GOT3 (cell line): ENCODE measurements around the gene FOXL1.

ENCODE experiments used
- DNase-seq: peaks from one replicate; lab custom pipeline; 2025; ENCODE audit warnings: mixed read lengths; lab: John Stamatoyannopoulos, UW

FOXL1 gene

DNA sequence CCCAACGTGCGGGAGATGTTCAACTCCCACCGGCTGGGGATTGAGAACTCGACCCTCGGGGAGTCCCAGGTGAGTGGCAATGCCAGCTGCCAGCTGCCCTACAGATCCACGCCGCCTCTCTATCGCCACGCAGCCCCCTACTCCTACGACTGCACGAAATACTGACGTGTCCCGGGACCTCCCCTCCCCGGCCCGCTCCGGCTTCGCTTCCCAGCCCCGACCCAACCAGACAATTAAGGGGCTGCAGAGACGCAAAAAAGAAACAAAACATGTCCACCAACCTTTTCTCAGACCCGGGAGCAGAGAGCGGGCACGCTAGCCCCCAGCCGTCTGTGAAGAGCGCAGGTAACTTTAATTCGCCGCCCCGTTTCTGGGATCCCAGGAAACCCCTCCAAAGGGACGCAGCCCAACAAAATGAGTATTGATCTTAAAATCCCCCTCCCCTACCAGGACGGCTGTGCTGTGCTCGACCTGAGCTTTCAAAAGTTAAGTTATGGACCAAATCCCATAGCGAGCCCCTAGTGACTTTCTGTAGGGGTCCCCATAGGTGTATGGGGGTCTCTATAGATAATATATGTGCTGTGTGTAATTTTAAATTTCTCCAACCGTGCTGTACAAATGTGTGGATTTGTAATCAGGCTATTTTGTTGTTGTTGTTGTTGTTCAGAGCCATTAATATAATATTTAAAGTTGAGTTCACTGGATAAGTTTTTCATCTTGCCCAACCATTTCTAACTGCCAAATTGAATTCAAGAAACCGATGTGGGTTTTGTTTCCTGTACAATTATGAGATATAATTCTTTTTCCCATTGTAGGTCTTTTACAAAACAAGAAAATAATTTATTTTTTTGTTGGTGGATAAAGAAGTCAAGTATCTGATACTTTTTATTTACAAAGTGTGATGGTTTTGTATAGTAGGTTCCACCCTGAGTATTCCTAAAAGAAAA lies 9.4 kb upstream of the FOXL1 start:
- DNase-seq = no peak

DNA sequence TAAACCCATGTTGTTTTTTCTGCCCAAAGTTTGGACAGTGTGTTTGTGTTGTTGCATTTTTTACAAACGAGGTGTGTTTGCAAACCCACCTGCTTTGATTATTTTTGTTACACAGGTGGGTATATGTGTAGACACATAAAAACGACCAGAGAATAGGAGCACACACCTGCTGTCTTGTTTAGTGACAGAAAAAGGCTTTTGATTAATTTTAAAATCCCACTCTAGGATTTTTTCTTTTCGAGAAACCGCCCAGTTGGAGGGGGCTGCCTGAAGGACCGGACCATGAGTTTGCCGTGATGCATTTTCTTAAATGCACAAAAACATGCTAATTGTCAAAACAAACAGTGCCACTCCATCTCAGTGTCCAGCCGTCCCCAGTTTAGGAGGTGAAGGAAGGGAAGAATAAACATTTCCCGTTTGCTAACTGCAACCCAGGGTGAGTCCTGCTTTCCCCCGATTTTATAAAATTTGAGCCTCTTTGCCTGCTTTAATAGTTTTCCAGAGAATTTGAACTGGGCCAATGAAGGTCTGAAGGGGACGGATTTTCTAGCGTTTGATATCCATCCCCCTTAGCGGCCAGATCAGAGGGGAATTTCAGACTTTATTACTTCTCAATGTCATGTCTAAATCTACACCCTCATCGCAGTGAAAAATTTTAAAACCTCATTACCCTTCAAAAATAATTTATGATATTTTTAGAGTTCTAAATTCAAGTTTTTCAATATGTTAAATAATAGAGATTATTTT lies 8.5 kb upstream of the FOXL1 start:
- DNase-seq = no peak

DNA sequence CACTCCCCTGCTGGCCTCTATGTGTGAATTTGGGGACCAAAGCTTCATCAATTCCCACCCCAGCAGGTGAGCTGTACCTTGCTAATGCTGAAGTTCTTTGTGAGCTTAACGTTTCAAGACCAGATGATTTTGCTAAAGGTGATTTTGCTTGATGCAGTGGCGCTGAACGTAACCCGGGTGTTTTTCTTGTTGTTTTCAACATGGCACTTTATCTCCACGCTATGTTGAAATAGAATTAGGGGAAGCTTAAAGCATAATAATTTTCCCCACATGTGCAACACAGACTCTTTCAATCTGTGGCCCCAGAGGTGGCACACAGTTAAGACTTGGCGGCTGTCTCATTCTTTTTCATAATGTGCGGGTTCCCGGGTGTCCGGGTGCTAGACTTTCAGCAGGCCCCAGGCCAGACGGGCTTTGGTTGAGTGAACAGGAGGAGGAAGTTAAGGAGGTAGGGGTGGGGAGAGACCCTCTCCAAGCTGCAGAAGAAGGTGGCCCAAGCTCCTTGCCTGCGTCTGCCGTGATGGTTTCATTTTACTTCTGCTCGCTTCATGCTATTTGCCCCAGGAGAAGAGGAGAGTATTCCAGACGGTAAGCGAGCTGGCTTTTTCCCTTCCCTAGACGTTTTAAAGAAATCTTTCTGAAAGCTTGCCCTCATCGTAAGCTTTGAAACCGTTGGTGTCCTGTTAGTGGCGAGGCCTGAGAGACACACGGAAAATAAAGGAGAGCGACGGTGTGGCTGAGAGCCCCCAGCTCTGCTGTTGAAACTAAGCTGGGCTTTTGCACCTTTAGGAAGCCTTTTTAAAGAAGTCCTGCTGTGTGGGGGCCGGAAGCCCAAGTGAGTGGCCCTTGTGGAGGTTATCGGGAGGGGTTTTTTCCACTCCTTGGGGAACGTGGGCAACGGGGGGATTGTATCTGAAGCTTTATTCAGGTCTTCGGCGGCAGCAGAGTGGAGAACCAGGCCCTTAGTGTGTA lies 7.5 kb upstream of the FOXL1 start:
- no peak for DNase-seq

GRCh38 chr16:86571530-86571915 lies 6.8 kb upstream of the FOXL1 start:
- no peak for DNase-seq

DNA sequence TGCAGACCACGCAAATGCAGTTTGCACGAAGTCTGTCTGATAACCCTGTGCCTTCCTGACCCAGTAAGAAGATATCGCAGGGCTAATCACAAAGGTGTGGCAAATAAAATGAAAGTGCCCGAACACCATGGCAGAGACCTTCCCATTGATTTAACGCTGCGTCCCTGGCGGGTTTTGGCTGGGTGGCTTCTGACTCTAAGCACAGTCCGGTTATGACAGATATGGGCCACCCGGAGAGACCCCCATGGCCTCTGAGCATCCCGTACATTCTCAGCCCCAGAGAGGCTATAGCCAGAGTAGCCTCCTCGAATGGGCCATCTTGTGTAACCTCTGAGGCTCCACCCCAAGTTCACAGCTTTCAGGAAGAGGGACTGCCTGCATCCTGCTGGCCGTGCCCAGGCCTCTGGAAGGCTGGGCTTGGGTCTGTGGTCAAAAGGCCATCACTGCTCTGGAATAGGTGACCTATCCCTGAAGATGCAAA lies 6.3 kb upstream of the FOXL1 start:
- no peak for DNase-seq

- no peak for DNase-seq
These were observed 5.7 kb upstream of the FOXL1 start for GRCh38 chr16:86572606-86573005.

GRCh38 chr16:86573215-86573614 lies 5.1 kb upstream of the FOXL1 start:
- DNase-seq = no peak

GRCh38 chr16:86573646-86574508 lies 4.5 kb upstream of the FOXL1 start:
- DNase-seq = no peak

DNA sequence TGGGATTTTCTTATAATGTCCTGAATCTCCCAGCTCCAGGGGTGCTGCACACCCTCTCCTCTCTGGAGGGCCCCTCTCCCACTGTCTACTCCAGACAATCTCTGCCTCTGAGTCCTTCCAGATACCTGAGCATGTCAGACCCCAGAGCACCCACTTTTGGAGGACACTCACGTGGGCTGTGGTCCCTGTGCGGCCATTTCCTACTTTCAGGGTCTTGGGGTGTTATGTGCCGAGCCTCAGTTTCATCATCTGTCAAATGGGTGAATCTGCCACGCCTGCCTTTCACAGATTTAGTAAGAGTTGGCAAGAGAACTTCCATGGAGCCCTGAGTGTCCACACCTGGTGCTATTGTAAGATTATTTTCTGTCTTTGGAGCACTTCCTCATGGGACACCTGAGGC lies 3.7 kb upstream of the FOXL1 start:
- DNase-seq = no peak

DNA sequence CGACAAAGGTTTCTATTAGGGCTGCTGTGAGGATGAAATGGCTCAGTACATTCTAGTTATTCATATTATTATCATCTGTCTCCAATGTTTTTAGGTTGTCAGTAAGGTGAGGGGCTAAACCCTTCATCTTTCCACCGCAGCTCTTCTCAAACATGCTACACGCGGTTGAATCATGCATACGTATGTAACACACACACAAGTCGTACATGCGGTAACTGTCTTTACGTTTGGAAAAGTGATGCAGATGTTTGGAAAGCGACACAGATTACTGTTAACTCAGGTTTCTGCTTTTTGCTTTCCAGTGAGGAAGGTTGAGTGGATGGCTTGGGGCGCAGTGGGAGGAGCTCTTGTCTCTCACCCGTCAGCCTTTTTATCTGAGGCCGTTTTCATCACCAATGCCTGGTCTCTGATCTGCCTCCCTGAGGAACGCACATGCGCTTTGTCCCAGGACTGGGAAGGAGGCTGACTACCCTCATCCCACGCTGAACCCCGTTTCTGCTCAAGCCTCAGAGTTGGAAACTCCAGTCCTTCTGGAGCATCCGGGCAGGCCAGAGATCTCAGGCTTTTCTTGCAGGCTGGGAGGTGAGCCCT lies 3.2 kb upstream of the FOXL1 start:
- DNase-seq = no peak

GRCh38 chr16:86575754-86576557 lies 2.4 kb upstream of the FOXL1 start:
- peak; percentile 56 for DNase-seq

GRCh38 chr16:86576591-86577313 lies 1.6 kb upstream of the FOXL1 start:
- no peak for DNase-seq

DNA sequence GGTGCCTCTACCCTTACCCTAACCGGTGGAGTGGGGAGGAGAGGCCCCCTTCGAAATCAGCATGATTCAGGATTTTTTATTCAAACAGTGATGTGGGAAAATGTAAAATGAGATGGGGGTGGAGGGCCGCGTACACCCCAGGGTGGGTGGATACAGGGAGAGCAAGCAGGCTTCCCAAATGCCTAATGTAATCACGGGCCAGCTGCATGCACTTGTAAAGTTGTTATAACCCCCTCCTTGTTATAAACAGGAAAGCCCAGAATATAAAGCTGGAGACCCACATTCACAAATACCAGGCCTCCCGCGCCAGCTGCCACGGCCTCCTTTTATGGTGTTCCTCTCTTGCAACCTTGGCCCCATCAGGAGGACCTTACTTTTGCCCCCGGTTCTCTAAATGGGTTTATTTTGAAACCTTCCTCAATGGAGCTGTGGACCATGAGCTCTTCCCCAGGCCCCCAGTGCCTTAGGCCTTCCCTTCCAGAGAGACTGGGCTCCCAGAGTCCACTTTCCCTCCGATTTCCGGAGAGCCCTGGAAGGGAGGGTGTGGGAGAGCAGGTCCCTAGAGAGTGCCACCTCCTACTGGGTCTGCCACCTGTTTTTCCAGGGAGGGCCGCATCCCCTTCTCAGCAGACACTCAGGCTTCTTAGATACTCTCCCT lies 906 bp upstream of the FOXL1 start:
- DNase-seq = no peak

- no peak for DNase-seq
These were observed 390 bp downstream of the FOXL1 start for GRCh38 chr16:86578611-86579267.

DNA sequence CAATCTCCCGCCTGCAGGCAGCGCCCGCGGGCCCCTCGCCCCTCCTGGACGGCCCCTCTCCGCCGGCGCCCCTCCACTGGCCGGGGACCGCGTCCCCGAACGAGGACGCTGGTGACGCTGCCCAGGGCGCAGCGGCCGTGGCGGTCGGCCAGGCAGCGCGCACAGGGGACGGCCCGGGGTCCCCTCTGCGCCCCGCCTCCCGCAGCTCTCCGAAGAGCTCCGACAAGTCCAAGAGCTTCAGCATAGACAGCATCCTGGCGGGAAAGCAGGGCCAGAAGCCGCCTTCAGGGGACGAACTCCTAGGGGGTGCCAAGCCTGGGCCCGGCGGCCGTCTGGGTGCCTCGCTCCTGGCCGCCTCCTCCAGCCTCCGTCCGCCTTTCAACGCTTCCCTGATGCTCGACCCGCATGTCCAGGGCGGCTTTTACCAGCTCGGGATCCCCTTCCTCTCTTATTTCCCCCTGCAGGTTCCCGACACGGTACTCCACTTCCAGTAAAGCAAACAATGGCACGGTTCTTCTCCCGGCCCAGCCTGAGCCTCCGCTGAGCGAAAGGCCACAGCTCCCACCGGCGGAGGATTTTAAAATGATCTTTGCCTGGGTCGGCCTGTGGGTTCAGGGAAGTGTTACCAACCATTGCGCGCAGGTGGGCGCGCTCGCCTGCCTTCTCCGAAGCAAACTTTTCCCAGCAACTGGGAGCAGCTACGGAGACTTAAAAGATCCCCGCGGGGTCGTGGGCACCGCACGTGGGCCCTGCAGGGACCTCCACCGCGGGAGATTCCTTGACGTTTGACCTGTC lies 1.1 kb downstream of the FOXL1 start:
- DNase-seq = no peak

DNA sequence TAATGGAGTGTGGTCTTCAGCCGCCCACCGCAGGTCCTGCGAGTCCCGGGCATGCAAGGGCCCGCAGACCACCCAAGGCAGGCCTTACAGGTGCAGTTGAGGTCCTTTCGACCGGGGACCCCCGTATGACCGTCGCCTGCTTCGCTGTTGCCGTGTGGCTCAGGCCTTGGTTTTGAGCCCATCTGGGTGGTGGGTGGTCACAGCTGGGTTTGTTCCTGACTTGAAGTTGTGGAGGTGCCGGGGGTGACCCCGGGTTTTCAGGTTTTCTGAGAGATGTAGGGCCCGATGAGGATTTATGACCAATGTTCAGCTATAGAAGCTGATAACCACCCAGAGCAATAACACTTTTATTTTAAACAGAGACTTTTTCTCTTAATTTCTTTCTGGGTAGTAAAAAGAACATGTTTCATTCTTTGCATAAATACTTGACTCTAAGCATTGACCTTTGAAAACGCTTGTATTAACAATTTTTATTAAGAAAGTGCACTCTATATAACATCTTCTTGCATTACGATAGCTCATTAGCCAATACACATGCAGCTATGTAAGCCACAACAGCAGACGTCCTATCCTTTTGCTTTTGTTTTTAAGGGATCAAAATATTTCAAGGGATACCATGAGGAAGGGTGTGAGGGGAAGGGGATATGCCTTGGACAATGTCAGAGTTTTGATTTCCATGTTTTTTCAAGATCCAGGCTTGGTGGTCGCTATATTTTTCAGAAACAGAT lies 1.9 kb downstream of the FOXL1 start:
- no peak for DNase-seq
